GM18519 (cell line): ENCODE results near the gene CFAP99.
A peak's percentile ranks its signal among the peaks of the same experiment; 100 is the strongest.

Source experiments
- ATAC-seq: cut with Tn5 transposase; IDR thresholded peaks from one replicate; pipeline ENCODE4 v1.9.1; 2021; ENCODE audit warnings: mild to moderate bottlenecking, moderate library complexity; ENCODE audit not compliant: unreplicated experiment, low FRiP score

The CFAP99 gene

DNA sequence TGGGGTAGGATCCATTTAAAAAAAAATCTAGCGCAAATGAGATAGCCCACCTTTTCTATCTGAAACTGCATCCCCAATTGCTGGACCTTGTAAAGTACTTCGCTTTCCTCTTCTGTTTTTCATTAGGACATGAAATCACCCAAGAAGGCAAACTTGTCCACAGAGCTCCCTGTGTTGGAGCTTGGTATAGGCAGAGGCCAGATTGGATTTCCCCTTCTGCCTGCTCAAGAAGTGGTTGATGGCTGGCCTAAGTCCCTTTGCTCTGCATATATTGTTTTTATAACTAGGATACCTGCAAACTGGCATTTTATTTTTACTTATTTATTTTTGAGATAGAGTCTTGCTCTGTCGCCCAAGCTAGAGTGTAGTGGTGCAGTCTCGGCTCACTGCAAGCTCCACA lies 78.6 kb downstream of the CFAP99 start:
- ATAC-seq = no peak

GRCh38 chr4:2497931-2498330 lies 79.2 kb downstream of the CFAP99 start:
- peak; percentile 79 for ATAC-seq

DNA sequence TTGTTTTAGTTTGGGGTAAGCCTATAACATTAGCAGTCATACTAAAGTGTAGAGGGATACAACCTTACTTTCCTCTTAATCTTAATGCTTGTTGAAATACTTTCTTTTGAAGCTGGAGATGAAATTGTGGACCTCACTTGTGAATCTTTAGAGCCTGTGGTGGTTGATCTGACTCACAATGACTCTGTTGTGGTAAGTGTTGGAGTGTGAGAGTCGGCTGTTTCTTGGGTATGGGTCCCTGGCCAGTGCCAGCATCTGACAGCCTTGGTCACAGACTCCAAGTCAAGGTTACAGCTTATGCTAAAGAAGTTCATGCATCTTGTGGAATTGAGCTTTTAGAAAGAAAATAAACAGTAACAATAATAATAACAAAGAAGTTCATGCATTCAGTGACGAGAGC lies 81.8 kb downstream of the CFAP99 start:
- ATAC-seq = no peak

DNA sequence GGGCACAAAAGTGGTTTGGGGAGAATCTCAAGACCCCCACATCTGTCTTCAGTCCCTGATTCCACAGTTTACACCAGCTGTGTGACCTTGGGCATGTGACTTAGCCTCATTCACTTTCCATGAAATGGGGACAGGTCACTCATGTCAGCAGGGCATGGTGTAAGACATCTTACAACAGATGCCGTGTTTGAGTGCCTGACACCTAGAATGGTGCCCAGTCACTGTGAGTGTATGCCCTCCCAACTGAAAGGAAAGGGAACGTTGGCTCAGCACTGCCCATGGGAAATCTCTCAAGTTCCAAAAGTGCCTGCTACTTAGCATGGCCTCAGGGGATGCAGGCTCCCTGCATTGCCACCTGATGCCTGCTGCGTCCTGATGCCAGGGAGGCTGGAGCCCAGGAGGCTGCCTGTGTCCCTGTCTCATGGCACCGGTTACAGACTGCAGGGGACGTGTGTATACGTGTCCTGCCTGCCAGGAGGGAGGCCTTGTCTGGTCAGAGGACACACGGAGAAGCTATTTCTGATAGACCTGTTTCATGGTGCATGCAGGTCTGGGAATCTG lies 82.4 kb downstream of the CFAP99 start:
- no peak for ATAC-seq

DNA sequence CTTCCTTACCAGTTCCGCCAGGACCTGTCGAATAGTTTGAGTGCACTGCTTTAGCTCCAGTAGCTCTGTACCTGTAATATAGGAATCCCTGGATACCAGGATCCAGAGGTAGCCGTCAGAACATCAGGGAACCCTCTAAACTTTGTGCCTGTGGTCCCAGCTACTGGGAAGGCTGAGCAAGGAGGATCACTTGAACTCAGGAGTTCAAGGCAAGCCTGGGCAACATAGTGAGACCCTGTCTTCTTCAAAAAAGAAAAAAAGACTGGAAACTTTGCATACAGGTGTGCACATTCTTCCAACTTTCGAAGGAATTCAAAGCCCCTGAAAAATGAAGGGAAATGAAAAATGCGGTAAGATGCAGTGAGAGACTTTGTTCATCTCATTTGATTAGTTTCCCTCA lies 85.1 kb downstream of the CFAP99 start:
- ATAC-seq = no peak

GRCh38 chr4:2507259-2507658 lies 88.5 kb downstream of the CFAP99 start:
- no peak for ATAC-seq

DNA sequence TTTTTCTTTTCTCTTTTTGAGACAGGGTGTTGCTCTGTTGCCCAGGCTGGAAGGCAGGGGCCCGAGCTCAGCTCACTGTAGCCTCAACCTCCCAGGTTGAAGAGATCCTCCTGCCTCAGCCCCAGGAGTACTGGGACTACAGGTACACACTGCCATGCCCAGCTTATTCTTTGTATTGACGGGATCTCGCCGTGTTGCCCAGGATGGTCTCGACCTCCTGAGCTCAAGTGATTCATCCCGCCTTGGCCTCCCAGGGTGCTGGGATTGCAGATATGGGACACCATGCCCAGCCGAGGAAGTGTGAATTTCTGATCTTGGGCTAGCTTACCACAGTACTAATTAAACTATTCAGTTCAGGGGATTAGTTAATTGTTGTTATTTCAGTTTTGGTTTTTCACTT lies 89.1 kb downstream of the CFAP99 start:
- ATAC-seq = no peak

DNA sequence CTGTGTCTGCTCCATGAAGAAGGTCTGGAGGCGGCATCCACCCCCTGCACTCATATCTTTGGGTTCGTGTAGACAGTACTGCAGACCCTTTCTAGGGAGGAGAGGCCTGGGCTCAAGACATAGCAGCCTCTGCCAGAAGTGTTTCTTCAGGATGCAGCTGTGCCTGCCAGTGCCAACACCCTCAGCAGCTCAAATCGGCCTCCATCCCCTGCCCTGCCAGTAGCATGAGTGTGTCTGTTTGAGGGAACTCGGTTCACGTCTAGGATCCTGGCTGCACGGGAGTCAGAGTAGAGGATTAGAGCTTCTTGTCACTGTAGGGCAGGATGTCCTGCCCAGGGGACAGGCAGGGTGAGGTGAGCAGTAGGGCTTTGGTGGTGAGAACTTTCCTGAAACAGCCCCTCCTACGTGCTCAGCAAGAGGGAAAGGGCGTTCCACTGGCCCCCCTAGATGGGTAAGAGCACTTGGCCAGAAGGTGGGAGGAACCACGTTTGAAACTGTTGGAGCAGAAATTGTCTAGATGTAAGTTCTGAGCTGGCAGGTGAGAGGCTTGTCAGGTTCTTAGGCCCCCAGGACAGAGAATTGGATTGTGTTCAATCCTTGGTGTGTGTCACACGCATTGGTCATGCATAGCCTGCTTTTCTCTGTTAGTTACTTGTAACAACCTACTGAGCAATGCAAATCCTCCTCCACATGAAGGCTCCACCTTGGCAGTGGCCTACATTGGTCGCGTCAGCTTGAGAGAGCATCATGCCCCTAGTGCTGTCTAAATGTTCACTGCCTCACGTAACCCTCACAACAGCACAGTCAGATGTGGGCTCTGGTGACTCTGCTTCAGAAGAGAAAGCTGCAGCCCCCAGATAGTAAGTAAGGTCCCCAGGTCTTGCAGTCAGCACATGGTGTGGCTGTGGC lies 91.8 kb downstream of the CFAP99 start:
- no peak for ATAC-seq

- no peak for ATAC-seq
Measured at GRCh38 chr4:2511645-2512131, 92.9 kb downstream of the CFAP99 start.
